NCI-H2107 treated with DMSO at 0.1 percent for 48 hours (cell line): Measurements from ENCODE around the gene CCDC43.
"Not testable (repeated sequence)": the region's sequence is repeated elsewhere in the genome, so short reads cannot be mapped to it uniquely, and the experiment has no call there.

Source experiments
- DNase-seq: peaks from one replicate; lab custom pipeline; 2025; ENCODE audit not compliant: unreplicated experiment; lab: John Stamatoyannopoulos, UW

The CCDC43 gene

DNA sequence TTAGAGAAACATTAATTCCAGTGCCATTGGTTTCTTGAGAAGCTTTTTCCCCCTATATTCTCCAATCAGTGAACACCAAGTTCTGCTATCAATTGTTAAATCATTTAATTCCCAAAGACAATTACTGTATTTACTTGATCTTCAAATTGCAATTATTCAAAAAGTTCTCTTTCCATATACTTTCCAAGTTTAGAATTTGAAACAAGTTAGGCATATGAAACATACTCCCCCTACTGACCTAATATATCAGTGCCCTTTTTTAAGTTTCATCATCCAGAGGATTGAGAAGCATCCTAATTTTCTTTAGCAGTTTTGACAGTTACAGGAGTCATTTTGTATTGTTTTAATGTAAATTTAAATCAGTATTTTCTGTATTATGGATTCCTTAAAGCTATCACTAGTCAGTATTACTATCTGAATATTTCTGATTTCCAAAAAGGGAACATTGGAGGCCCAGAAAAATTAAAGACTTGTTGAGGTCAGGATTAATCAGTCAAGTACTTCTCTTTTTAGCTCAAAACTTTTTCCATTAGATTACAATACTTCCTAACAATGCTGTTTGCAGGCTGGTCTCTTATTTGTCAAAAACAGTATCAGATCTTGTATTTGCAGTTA is 17.0 kb downstream of the CCDC43 start:
- DNase-seq: peak; percentile 8

DNA sequence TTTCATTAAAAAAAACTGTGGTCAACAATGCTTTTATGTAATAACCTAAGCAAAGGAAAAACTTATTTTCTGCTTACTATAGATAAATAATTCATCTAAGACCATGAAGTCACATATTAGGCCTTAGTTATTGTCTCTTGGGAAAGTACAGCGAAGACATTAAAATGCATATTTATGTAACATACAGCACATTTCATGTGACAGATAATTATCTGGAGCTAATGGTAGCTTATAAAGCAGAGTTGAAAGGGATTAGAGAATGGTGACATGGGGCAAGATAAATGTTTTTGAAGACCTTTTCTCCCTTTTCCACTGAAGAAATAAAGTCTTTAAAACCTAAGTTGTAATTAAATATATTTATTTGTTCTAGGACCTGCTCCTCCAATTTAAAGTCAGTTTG is 23.6 kb downstream of the CCDC43 start:
- DNase-seq: no peak

DNA sequence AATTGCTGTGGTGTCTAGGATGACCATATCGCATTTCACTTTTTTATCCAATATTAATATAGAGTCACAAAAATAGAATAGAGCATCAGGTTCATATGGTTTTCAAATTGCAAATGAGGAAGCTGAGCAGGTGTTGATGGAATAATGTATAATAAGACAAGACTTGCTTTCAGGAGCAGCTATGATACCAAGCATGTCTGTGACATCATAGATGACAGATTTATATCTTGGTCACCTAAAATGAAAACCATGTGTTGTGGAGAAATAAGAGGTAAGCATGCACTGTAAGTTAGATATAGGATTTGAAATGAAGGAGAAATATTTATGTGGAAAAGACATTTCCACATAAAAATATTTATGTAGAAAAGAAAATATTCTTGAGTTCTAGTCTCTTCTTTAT is 24.7 kb downstream of the CCDC43 start:
- no peak for DNase-seq

DNA sequence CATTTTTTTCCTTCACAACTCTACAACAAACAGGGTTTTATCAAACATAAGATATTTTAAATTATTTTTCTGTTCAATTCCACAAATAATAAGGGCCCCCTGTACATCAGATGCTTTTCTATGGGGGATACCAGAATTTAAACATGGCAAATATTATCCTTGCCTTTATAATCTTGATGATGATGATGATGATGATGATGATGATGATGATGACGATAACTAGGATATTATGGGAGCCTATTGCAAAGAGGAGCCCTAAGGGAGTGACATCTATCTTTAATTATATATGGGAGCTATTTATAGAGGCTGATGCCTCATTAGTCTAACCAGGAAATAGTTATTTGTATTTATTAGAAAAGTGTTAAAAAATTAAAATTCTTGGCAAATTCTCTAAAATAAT is 26.5 kb downstream of the CCDC43 start:
- no peak for DNase-seq

DNA sequence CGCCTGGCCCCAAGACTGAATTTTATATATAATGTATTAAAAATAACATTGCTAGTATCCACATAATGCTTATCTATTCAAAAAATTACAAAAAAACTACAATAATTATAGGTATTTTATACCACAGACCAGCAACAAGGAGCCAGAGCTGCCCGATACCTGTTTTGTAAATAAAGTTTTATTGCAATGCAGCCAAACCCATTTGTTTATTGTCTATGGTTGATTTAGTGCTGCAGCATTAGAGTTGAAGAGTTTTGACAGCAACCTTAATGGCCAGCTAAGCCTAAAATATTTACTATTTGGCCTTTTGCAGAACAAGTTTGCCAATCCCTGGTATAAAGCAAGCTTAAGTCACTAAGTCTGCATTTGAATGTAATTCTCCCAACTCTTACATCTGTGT is 27.7 kb downstream of the CCDC43 start:
- no peak for DNase-seq

DNA sequence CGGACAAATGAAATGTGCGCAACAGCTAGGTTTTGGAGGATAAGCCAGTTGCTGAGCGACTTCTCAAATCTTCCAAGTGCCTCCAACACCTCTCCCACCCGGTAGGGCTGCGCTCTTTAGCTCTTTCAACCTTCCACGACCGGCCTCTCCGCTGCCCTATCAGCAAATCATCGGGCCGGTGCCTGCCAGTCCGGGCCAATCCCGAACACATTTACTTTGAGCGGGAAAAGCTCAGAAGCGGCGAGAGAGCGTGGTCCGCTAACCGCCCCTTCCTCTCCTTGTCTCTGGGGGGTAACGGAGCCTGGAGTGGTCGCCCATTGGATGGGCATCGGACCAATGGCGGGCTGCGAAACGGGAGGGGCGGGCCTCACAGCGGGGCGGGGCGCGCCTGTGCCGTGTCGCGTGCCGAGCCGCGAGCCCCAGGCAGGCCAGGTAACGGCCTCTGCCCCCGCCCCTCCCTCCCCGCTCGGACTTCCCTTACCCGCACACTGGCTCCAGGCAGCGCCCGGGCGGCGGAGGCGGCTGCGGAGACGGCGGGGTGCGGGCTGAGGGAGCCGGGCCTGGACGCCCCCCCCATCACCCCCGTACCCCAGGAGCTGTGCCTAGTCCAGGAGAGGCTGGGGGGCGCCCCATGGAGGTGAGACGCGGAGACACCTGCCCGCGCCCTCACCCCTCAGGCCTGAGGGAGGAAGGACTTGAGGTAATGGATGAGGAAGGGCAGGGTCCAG is 33.4 kb downstream of the CCDC43 start, which contains the start of gene MEIOC:
MEIOC (plus strand) TSS at position 486 of the 728 bp plus-strand sequence; CDS start at position 632, 146 bp downstream.
- no peak for DNase-seq

DNA sequence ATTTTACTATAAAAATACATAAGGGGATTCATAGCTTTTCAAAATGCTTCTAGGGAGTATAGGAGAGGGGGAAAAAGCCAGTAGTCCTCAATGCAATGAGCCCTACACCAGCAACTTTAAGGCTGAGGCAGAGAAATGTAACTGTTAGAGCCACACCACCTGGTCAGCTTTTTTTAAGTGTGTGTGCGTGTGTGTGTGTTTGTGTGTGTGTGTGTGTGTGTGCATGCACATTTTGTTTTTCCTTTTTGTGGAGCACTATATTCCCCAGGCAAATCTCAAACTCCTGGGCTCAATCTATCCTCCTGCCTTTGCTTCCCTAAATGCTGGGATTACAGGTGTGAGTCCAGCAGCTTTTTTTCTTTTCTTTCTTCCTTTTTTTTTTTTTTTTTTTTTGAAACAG is 35.6 kb downstream of the CCDC43 start:
- no peak for DNase-seq

DNA sequence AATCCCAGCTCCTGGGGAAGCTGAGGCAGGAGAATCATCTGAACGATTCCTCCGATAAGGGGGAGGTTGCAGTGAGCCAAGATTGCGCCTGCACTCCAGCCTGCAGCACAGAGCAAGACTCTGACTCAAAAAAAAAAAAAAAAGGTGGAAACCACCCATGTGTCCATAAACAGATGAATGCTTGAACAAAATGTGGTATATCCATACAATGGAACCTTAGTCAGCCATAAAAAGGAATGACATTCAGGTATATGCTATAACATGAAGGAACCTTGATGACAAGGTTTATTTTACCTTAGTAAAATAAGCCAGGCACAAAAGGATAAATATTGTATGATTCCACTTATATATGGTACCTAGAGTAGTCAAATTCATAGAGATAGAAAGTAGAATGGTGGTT is 36.2 kb downstream of the CCDC43 start:
- no peak for DNase-seq

DNA sequence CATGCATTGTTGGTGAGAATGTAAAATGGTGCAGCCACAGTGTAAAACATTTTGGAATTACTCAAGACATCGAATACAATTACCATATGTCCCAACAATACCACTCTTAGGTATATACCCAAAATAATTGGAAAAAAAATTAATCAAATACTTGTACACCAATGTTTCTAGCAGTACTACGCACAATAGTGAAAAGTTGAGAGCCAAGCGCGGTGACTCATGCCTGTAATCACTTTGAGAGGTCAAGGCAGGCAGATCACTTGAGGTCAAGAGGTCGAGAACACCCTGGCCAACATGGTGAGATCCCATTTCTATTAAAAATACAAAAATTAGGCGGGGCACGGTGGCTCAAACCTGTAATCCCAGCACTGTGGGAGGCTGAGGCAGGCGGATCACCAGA is 36.8 kb downstream of the CCDC43 start:
- no peak for DNase-seq

DNA sequence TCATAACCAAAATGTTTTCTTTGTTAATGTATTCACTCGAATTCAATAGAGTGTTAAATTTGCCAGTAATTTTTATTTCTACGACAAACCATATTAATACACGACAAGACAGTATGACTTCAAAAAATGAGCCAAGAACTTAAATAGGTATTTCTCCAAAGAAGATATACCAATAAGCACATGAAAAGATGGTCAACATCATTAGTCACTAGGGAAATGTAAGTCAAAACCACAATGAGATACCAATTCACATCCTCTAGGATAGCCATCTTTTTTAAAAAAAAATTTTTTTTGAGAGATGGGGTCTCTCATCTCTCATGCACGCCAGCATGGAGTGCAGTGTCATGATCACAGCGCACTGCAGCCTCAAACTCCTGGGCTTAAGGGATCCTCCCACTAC is 38.3 kb downstream of the CCDC43 start:
- no peak for DNase-seq

DNA sequence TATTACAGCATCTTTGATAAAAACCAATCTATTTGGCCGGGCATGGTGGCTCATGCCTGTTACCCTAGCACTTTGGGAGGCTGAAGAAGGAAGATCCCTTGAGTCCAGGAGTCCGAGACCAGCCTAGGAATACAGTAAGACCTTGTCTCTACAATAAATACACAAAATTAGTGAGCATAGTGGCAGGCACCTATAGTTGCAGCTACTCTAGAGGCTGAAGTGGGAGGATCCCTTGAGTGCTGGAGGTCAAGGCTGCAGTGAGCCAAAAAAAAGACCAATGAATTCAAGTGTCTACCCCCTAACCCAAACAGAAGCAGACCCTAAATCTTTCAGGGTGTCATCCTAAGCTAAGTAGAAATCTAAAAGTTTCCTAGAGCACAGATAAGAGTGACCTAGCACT is 40.6 kb downstream of the CCDC43 start:
- DNase-seq: no peak

DNA sequence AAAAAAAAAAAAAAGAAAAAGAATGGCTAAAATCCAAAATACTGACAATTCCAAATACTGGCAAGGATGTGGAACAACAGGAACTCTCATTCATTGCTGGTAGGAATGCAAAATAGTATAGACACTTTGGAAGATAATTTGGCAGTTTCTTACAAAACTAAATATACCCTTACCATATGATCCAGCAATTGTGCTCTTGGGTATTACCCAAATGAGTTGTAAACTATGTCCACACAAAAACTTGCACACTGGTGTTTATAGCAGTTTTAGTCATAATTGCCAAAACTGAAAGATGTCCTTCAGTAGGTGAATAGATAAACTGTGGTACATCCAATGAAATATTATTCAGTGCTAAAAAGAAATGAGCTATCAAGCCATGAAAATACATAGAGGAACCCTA is 41.8 kb downstream of the CCDC43 start:
- DNase-seq: no peak

DNA sequence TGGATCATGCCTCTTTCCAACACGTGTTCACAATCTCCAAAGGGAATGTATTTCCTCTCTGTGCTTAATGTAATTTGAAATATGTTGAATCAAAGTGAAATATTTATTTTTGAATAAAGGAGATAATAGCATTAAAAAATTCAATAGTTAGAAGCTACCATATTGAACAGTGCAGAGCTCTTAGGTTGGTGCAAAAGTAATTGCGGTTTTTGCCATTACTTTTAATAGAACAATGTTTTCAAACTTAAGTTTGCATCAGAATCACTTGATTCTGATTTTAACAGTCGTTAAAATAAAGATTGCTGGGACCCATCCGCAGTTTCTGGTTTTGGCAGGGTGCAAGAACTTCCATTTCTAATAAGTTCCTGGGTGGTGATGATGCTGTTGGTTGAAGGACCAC is 43.3 kb downstream of the CCDC43 start:
- DNase-seq: no peak

DNA sequence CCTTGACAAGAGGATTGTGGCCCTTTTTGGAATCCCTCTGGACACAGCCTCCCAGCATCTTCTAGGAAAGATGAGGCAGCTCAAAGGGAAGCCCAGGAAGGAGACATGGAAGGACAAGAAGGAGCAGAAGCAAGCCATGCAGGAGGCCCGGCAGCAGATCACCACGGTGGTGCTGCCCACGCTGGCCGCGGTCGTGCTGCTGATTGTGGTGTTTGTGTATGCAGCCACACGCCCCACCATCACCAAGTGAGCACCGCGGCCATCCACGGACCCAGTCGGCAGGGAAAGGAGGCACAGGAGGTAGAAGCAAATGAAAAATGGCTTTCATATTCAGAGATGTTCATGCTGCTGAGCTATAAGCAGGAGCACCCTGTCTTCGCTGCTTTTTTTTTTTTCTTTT is 44.2 kb downstream of the CCDC43 start:
- no peak for DNase-seq

DNA sequence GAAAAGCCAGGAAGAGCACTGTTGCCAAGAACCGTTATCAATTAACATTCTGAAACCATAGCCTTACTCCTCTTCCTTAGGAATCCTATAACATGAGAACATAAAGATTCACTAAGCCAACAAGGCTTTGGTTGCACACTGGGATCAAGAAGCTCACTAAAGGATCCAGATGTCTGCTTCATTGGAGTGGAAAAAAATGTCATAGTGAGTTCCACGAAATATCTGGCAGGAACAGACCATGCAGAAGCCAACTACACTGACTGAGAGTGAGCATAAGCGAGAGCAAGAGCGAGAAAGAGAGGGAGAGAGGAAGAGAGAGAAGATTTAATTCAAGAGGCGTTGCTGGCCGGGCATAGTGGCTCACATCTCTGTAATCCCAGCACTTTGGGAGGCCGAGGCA is 46.7 kb downstream of the CCDC43 start:
- DNase-seq: no peak

DNA sequence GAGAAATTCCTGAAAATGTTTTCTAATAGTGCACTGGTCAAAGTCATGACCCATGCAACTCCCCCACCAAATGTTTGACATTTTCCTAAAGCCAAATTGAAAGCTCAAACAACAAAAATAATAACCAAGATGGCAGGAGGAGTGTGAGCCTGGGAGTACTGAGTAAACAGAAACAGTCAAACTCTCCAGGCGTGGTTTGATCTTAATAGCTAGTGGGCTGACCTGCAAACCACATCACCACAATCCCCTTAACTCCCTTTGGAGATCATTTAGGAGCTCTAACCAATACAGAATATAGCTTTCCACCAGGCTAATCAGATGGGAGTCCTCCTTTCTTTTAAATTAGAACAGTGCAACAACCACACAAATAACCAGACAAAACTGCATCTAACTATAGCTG is 52.5 kb downstream of the CCDC43 start:
- no peak for DNase-seq

DNA sequence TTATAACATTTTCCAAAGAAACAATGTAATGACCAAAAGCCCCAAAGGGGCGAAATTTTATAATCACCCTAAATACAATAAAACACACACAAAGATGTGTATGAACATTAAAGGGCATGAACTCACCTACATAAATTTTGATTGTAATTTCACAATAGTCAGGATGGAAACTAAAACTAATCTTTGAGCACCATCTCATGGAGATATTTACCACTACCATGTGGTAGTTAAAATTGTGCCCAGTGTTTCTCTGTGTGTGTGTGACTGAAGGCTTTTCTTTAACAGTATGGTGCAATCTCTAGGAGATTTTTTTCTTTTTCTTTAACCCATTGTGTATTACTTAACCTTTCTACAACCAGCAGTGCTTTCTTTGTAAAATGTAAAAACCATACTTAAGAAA is 53.0 kb downstream of the CCDC43 start:
- peak; percentile 7 for DNase-seq

DNA sequence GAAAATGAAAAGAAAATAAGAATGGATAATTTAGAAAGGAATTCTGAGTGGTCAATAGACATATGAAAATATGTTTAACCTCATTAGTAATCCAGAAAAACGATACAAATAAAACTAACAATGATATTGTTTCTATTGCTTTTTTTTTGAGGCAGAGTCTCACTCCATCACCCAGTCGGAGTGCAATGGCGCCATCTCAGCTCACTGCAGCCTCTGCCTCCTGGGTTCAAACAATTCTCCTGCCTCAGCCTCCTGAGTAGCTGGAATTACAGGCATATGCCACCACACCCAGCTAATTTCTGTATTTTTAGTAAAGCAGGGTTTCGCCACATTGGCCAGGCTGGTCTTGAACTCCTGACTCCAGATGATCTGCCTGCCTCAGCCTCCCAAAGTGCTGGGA is 55.2 kb downstream of the CCDC43 start:
- not testable (repeated sequence) for DNase-seq

DNA sequence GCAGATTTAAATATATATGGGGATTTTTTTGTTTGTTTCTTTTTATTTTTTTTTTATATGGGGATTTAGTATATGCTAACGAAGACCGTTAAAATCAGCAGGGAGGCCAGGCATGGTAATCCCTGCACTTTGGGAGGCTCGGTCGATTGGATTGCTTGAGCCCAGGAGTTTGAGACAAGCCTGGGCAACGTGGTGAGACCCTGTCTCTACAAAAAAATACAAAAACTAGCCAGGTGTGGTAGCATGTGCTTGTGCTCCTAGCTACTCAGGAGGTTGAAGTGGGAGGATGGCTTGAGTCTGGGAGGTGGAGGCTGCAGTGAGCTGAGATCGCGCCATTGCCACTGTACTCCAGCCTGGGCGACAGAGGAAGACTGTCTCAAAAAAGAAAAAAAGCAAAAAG is 55.6 kb downstream of the CCDC43 start:
- DNase-seq: no peak

DNA sequence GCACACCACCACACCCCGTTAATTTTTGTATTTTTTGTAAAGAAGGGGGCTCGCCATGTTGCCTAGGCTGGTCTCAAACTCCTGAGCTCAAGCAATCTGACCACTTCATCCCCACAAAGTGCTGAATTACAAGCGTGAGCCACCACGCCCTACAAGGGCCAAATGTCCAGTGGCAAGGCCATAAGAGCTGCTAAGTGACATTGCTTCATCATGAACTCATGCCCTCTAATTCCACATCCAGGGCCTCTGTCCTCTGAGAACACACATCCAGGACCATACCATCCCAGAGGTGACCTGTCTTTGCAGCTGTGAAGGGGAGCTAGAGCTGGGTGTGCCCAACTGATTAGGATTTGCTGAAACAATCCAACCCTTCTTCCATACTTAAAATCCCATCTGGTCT is 58.9 kb downstream of the CCDC43 start:
- DNase-seq: no peak

DNA sequence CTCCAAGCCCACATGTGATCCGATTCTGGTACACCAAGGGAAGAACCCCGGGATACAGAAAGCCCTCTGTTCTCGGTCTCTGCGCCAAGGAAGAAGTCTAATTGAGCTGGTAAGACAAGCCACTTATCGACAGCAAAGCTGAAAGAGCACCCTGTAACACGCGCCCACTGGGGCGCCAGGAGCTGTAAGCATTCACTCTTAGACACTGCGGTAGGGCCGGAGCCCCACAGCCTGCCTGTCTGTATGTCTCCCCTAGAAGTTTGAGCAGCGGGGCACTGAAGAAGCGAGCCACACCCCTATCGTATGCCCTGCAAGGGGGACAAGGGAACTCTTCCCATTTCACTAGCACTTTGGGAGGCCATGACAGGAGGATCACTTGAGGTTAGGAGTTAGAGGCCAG is 60.3 kb downstream of the CCDC43 start:
- no peak for DNase-seq

DNA sequence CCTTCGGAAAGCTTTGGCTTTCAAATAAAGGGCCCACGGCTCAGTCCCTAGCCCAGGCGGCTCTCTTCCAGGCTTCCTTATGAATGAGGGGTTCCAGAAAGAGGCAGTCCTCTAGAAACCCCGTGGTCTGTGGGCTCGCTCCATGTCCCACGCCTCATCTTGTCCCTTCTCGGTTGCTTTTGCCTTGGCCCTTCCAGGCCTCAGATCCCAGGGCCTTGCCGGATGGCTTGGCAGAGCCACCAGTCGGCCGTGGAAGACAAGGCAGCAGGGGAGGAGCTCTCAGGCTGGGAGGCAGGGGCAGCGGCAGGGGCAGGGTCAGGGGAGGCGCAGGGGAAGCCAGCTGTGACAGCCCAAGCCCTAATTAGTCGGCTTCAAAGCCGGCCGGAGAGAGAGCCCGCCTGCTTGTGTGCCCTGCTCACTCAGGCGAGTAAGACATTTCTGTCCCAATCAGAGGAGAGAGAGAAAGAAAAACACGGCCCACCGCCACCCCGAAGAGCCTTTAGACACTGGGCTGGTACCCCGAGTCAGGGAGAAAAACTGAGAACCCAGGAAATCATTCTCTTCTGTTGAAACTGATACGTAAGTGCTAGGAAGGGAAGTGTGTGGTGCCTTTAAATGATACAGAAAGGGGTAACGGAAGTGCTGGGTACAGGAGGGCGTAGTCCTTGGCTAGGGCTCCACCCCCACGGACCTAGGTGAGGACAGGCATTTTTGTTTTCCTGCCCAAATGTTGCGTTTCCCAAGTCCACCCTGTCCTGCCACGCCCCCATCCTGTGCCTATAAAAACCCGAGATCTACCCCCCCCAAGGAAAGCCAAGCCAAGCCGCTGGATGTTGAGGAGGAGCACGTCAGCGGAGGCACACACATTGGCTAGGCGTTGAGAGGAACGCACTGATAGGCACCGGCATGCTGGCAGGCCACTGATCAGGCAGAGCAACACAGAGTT is 61.1 kb downstream of the CCDC43 start:
- DNase-seq: no peak
